Measurements from ENCODE around the gene CNTNAP2. TPM values are rescaled to one million over a fixed set of nuclear protein-coding genes. Genes with fewer than 3 reads are reported as not detected.

CNTNAP2 gene
- total and polyA plus RNA-seq, 4 donors: 0.14 to 2.3 (median 1.1) TPM

- Histone ChIP-seq H3K4me3 (ENCODE audit: low read depth in 1 of 3, low read length in 3 of 3) (no peak overlapping the region), H3K27me3 (ENCODE audit: control insufficient read depth in 4 of 4, insufficient read depth in 4 of 4, low read length in 3 of 4) (no peaks in the 10 kb centered on the region), H3K4me1 (ENCODE audit: control insufficient read depth in 4 of 4, insufficient read depth in 4 of 4, low read length in 3 of 4) (no peaks in the 10 kb centered on the region), H3K27ac (ENCODE audit: low read depth in 1 of 2, low read length in 2 of 2) (no peak overlapping the region), H3K36me3 (ENCODE audit: control insufficient read depth in 4 of 4, insufficient read depth in 3 of 4, low read depth in 1 of 4, low read length in 3 of 4) (no peaks in the 10 kb centered on the region), H3K9me3 (ENCODE audit: control insufficient read depth in 4 of 4, low read length in 3 of 4) (no peaks in the 10 kb centered on the region), H3K9ac (ENCODE audit: low read depth in 1 of 2, low read length in 2 of 2) (no peak overlapping the region)
- no peak for DNase-seq (ENCODE audit: low spot score)
- 81% methylated on average over 1 of the region's 1 CpG for WGBS
- TF ChIP-seq NR2F2 (IDR thresholded peaks at IDR 0.05) (no peak), ZBTB33 (IDR thresholded peaks at IDR 0.05) (no peak), YY1 (IDR thresholded peaks at IDR 0.05) (no peak), RAD21 (IDR thresholded peaks at IDR 0.05) (no peak), JUND (IDR thresholded peaks at IDR 0.05) (no peak), HNF4A (conservative IDR thresholded peaks at IDR 0.05) (no peak), HNF4G (IDR thresholded peaks at IDR 0.05) (no peak), RXRA (IDR thresholded peaks at IDR 0.05) (no peak), FOXA1 (IDR thresholded peaks at IDR 0.05) (no peak), CTCF (IDR thresholded peaks at IDR 0.05; ENCODE audit: low read depth, low read length, missing input control) (no peak)
- TF ChIP-seq, protein P1, sequence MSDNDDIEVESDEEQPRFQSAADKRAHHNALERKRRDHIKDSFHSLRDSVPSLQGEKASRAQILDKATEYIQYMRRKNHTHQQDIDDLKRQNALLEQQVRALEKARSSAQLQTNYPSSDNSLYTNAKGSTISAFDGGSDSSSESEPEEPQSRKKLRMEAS (IDR thresholded peaks at IDR 0.05): no peak
Observed at GRCh38 chr7:147188467-147188866, 1071.9 kb downstream of the CNTNAP2 start.

- Histone ChIP-seq H3K9me3 (ENCODE audit: control insufficient read depth in 4 of 4, low read length in 3 of 4) (no peaks in the 10 kb centered on the region), H3K4me3 (ENCODE audit: low read depth in 1 of 3, low read length in 3 of 3) (no peak overlapping the region), H3K36me3 (ENCODE audit: control insufficient read depth in 4 of 4, insufficient read depth in 3 of 4, low read depth in 1 of 4, low read length in 3 of 4) (no peaks in the 10 kb centered on the region), H3K9ac (ENCODE audit: low read depth in 1 of 2, low read length in 2 of 2) (no peak overlapping the region), H3K4me1 (ENCODE audit: control insufficient read depth in 4 of 4, insufficient read depth in 4 of 4, low read length in 3 of 4) (no peaks in the 10 kb centered on the region), H3K27ac (ENCODE audit: low read depth in 1 of 2, low read length in 2 of 2) (no peak overlapping the region), H3K27me3 (ENCODE audit: control insufficient read depth in 4 of 4, insufficient read depth in 4 of 4, low read length in 3 of 4) (no peaks in the 10 kb centered on the region)
- DNase-seq (ENCODE audit: low spot score): no peak
- TF ChIP-seq FOXA1 (IDR thresholded peaks at IDR 0.05): no peak
- no peak for TF ChIP-seq RAD21 (IDR thresholded peaks at IDR 0.05)
- no peak for TF ChIP-seq EGR1 (IDR thresholded peaks at IDR 0.05; ENCODE audit: low read depth in 2 of 2)
- TF ChIP-seq NR2F2 (IDR thresholded peaks at IDR 0.05): no peak
- TF ChIP-seq FOXA2 (IDR thresholded peaks at IDR 0.05): no peak
- TF ChIP-seq, protein P1 (IDR thresholded peaks at IDR 0.05): no peak
Observed at GRCh38 chr7:147193476-147193875, 1076.9 kb downstream of the CNTNAP2 start.

GRCh38 chr7:147196481-147196880 is 1079.9 kb downstream of the CNTNAP2 start:
- DNase-seq (ENCODE audit: low spot score): no peak
- no peaks in the 10 kb centered on the region for H3K27me3 ChIP-seq (ENCODE audit: control insufficient read depth in 4 of 4, insufficient read depth in 4 of 4, low read length in 3 of 4)
- no peaks in the 10 kb centered on the region for H3K4me1 ChIP-seq (ENCODE audit: control insufficient read depth in 4 of 4, insufficient read depth in 4 of 4, low read length in 3 of 4)
- WGBS: 90% methylated on average over 5 of the region's 5 CpGs
- no peak overlapping the region for H3K9ac ChIP-seq (ENCODE audit: low read depth in 1 of 2, low read length in 2 of 2)
- no peaks in the 10 kb centered on the region for H3K36me3 ChIP-seq (ENCODE audit: control insufficient read depth in 4 of 4, insufficient read depth in 3 of 4, low read depth in 1 of 4, low read length in 3 of 4)
- H3K4me3 ChIP-seq (ENCODE audit: low read depth in 1 of 3, low read length in 3 of 3): no peak overlapping the region
- H3K9me3 ChIP-seq (ENCODE audit: control insufficient read depth in 4 of 4, low read length in 3 of 4): no peaks in the 10 kb centered on the region
- no peak overlapping the region for H3K27ac ChIP-seq (ENCODE audit: low read depth in 1 of 2, low read length in 2 of 2)
- TF ChIP-seq GABPA (IDR thresholded peaks at IDR 0.05 in 1 of 2, conservative IDR thresholded peaks at IDR 0.05 in 1 of 2) (no peak), JUND (IDR thresholded peaks at IDR 0.05) (no peak), CTCF (IDR thresholded peaks at IDR 0.05; ENCODE audit: low read depth, low read length, missing input control) (no peak), HNF4A (conservative IDR thresholded peaks at IDR 0.05) (no peak), FOXA2 (IDR thresholded peaks at IDR 0.05) (no peak), YY1 (IDR thresholded peaks at IDR 0.05) (no peak), ZBTB33 (IDR thresholded peaks at IDR 0.05) (no peak), RXRA (IDR thresholded peaks at IDR 0.05) (no peak), HNF4G (IDR thresholded peaks at IDR 0.05) (no peak), EGR1 (IDR thresholded peaks at IDR 0.05; ENCODE audit: low read depth in 2 of 2) (no peak), SP1 (IDR thresholded peaks at IDR 0.05) (no peak)
- TF ChIP-seq, protein P2, sequence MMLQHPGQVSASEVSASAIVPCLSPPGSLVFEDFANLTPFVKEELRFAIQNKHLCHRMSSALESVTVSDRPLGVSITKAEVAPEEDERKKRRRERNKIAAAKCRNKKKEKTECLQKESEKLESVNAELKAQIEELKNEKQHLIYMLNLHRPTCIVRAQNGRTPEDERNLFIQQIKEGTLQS (IDR thresholded peaks at IDR 0.05): no peak
- TF ChIP-seq, protein P1 (IDR thresholded peaks at IDR 0.05): no peak
